Nephron (organoid): ENCODE measurements around the gene HOPX.
A peak's percentile ranks its signal among the peaks of the same experiment; 100 is the strongest.

Source experiments
- H3K27ac Mint-ChIP-seq, 3 experiments: 2 replicates each; pipeline ENCODE4 v1.8.0; 2020; ENCODE audit warnings: mixed read lengths in 3 of 3, mild to moderate bottlenecking in 2 of 3, moderate library complexity in 1 of 3
- H3K27me3 Mint-ChIP-seq: 2 replicates; pipeline ENCODE4 v1.8.0; 2021; ENCODE audit warnings: low read depth, mild to moderate bottlenecking, moderate library complexity, mixed read lengths
- H3K36me3 Mint-ChIP-seq: 2 replicates; pipeline ENCODE4 v1.8.0; 2020; ENCODE audit warnings: low read depth, mixed read lengths
- H3K4me1 Mint-ChIP-seq: 2 replicates; pipeline ENCODE4 v1.8.0; 2020; ENCODE audit warnings: mixed read lengths
- H3K4me3 Mint-ChIP-seq, 3 experiments: 2 replicates each; pipeline ENCODE4 v1.8.0; 2020; ENCODE audit warnings: mild to moderate bottlenecking in 3 of 3, mixed read lengths in 3 of 3, moderate library complexity in 2 of 3
- H3K9me3 Mint-ChIP-seq: 2 replicates; pipeline ENCODE4 v1.8.0; 2020; ENCODE audit warnings: mixed read lengths
- TF ChIP-seq, protein P1 (sequence below), 3 experiments: fragments of 200-600 bp; sonication (generic); IDR thresholded peaks; one replicate each; pipeline ENCODE4 v1.5.0; 2021; ENCODE audit warnings: antibody characterized with exemption in 3 of 3; ENCODE audit not compliant: unreplicated experiment in 3 of 3

HOPX gene

DNA sequence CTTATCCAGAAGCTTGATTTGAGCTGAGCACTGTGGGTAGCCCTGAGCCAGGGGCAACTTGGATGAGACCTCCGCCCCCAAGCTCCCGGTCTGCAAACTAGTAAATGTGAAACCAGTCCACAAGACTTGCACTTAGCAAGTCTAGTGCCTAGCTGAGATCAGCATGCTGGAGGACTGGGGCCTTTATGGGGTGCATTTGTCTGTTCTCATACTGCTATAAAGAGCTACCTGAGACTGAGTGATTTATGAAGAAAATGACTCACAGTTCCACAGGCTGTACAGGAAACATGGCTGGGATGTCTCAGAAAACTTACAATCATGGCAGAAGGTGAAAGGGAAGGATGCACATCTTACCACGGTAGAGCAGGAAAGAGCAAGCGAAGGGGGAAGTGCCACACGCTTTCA, 42.1 kb upstream of the HOPX start:
- H3K27me3 Mint-ChIP-seq, result peaks cover 6% of the 10 kb centered on the region
- no peaks in the 10 kb centered on the region for H3K4me1 Mint-ChIP-seq
- no peaks in the 10 kb centered on the region for H3K9me3 Mint-ChIP-seq
- no peaks in the 10 kb centered on the region for H3K36me3 Mint-ChIP-seq
- TF ChIP-seq, protein P1, sequence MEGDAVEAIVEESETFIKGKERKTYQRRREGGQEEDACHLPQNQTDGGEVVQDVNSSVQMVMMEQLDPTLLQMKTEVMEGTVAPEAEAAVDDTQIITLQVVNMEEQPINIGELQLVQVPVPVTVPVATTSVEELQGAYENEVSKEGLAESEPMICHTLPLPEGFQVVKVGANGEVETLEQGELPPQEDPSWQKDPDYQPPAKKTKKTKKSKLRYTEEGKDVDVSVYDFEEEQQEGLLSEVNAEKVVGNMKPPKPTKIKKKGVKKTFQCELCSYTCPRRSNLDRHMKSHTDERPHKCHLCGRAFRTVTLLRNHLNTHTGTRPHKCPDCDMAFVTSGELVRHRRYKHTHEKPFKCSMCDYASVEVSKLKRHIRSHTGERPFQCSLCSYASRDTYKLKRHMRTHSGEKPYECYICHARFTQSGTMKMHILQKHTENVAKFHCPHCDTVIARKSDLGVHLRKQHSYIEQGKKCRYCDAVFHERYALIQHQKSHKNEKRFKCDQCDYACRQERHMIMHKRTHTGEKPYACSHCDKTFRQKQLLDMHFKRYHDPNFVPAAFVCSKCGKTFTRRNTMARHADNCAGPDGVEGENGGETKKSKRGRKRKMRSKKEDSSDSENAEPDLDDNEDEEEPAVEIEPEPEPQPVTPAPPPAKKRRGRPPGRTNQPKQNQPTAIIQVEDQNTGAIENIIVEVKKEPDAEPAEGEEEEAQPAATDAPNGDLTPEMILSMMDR (IDR thresholded peaks at IDR 0.05; ENCODE audit: unreplicated experiment in 3 of 3), result no peak
- no peak overlapping the region for H3K27ac Mint-ChIP-seq
- H3K4me3 Mint-ChIP-seq, result no peak overlapping the region

DNA sequence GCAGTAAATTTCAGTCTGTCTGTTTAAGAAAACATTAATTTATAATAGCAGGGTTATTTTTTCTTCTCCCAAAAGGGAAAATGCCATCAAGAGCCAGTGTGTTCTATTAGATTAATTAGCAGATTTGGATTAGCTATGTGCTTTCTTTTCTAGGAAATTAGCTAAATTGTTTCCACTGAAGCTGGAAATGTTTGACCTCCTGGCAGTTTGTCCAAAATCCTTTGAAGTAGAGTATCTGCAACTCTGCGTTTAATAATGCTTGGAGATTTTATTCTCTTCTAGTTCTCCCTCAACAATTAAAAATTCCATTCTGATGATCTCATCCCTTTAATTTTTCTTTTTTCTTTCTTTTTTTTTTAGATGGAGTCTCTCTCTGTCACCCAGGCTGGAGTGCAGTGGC, 27.1 kb upstream of the HOPX start:
- Mint-ChIP-seq H3K4me3 (no peak overlapping the region), H3K27me3 (no peaks in the 10 kb centered on the region), H3K9me3 (peaks cover 15% of the 10 kb centered on the region), H3K27ac (no peak overlapping the region), H3K4me1 (peaks cover 13% of the 10 kb centered on the region), H3K36me3 (no peaks in the 10 kb centered on the region)
- TF ChIP-seq, protein P1 (IDR thresholded peaks at IDR 0.05; ENCODE audit: unreplicated experiment in 3 of 3), result no peak

DNA sequence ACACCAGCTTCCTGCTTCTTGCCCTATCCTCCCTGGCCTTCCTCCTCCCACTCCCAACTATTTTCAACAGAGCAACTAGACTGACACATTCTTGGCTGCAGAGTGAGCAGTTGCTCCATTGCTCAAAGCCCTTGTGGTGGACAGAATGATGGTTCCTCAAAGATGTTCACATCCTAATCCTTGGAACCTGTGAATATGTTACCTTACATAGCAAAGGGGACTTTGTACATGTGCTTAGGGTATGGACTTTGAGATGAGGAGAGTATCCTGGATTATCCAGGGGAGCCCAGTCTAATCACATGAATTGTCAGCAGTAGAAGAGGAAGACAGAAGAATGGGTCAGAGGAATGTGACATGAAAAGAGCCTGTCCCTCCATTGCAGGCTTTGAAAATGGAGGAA, 24.9 kb upstream of the HOPX start:
- no peaks in the 10 kb centered on the region for H3K36me3 Mint-ChIP-seq
- no peak overlapping the region for H3K4me3 Mint-ChIP-seq
- peaks cover 7% of the 10 kb centered on the region for H3K9me3 Mint-ChIP-seq
- peaks cover 14% of the 10 kb centered on the region for H3K4me1 Mint-ChIP-seq
- no peaks in the 10 kb centered on the region for H3K27me3 Mint-ChIP-seq
- H3K27ac Mint-ChIP-seq, result no peak overlapping the region
- TF ChIP-seq, protein P1 (IDR thresholded peaks at IDR 0.05; ENCODE audit: unreplicated experiment in 3 of 3), result no peak

DNA sequence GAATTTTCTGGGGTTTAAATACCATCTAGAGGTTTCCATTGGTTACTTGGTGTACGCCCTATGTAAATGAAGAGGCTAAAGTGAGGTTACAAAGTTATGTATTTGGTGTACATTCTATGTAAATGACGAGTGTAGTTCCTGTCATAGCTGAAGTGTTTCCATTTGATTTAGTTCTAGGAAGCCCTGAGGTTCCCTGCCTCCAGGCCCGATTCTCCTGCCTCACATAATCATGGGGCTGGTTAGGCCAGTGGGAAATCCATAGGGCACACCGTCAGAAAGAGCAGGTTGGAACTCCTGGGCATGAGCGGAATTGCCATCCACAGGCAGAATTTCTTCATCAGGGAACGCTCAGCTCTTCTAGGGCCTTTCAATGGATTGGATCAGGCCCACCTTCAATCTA, 24.2 kb upstream of the HOPX start:
- TF ChIP-seq, protein P1 (IDR thresholded peaks at IDR 0.05; ENCODE audit: unreplicated experiment in 3 of 3), result no peak
- no peak overlapping the region for H3K27ac Mint-ChIP-seq
- no peaks in the 10 kb centered on the region for H3K36me3 Mint-ChIP-seq
- peaks cover 6% of the 10 kb centered on the region for H3K9me3 Mint-ChIP-seq
- no peak overlapping the region for H3K4me3 Mint-ChIP-seq
- H3K27me3 Mint-ChIP-seq, result no peaks in the 10 kb centered on the region
- peaks cover 14% of the 10 kb centered on the region for H3K4me1 Mint-ChIP-seq

DNA sequence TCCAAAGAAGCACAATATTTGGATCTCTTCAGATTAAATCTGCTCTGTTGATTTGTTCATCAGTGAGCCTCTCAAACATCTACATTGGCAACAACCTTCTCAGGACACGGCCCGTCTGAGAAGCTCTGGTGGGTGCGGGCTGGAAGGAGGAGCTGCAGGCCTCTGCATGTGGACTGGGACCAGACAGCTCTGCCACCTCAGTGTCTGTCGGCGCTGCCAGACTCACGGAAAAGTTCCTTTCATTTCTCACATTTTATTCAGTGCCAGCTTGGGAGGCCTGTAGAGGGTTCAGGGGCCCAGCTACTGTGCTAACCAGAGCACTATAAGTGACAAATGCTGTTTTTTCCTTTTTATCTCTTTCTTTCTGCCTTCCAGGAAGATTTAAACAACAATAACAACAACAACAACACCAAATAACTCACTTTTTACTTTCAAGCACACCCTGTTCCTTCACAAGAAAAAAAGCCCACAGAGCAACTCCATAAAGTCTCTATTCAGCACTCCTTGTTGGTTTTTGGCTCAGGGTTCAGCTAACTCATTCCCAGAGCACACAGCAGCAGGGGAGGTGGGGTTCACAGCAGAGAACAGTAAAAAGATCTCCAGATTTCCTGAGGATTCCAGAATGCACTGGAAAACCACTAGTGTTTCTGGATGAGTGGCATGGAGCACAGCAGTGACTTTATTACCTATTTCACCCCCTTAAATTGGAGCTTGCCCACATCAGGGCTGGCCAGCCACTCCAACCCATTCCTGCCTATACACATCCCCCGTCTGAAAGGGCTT, 23.2 kb upstream of the HOPX start:
- Mint-ChIP-seq H3K4me1 (peaks cover 21% of the 10 kb centered on the region), H3K9me3 (peaks cover 3% of the 10 kb centered on the region)
- TF ChIP-seq, protein P1 (IDR thresholded peaks at IDR 0.05; ENCODE audit: unreplicated experiment in 3 of 3), result no peak

DNA sequence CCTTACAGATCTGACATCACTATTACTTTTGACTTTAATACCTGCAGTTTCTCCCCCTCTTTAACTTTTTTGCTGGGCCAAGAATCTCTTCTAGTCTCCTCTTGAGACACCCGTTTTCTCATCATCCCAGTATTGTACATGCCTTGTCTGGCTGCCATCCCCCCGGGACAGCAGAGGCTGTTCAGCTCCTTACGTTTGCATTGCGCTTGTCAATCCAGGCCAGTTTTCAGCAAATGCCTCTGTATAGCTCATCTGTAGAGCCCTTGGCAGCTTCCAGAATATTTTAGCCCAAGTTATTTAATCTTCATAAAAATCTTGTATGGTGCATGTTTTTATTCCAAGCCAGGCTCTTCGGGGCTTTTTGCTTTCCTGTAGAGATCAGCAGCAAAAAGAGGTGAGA, 22.3 kb upstream of the HOPX start:
- Mint-ChIP-seq H3K27ac (peak overlapping the region in 1 of 3 experiments; percentile 29), H3K4me3 (no peak overlapping the region), H3K36me3 (no peaks in the 10 kb centered on the region), H3K9me3 (peaks cover 3% of the 10 kb centered on the region), H3K27me3 (peaks cover 4% of the 10 kb centered on the region), H3K4me1 (peaks cover 21% of the 10 kb centered on the region)
- TF ChIP-seq, protein P1 (IDR thresholded peaks at IDR 0.05; ENCODE audit: unreplicated experiment in 3 of 3), result no peak

More for the DNA sequence above, 23.2 kb upstream of the HOPX start:
- Mint-ChIP-seq H3K36me3 (no peaks in the 10 kb centered on the region), H3K4me3 (no peak overlapping the region), H3K27ac (peak overlapping the region in 1 of 3 experiments; percentile 48), H3K27me3 (no peaks in the 10 kb centered on the region)
